ENCODE data around the gene PPP1R15B.

DNA sequence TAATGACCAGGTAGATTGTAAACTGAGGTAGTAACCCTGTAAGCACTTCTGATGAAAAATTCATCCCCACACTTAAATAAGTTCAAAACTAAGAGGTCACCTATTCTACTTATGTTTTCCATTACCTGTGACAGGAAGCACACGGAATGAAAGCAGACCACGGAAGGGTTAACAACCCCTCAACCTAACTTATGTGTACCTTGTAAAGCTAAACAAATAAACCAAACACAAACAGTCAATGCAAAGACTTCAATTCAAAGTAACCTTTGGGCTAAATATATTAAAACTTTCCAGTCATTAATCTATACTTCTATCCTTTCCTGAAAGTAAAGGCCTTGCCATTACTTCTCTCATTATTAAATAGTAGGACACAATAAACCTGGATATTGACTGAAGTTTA is 7.0 kb downstream of the PPP1R15B start:
- TF ChIP-seq POLR2A (IDR thresholded peaks at IDR 0.05; ENCODE audit: borderline replicate concordance, extremely low read depth, insufficient read depth, insufficient read length), result no peak
- TF ChIP-seq, protein P1, sequence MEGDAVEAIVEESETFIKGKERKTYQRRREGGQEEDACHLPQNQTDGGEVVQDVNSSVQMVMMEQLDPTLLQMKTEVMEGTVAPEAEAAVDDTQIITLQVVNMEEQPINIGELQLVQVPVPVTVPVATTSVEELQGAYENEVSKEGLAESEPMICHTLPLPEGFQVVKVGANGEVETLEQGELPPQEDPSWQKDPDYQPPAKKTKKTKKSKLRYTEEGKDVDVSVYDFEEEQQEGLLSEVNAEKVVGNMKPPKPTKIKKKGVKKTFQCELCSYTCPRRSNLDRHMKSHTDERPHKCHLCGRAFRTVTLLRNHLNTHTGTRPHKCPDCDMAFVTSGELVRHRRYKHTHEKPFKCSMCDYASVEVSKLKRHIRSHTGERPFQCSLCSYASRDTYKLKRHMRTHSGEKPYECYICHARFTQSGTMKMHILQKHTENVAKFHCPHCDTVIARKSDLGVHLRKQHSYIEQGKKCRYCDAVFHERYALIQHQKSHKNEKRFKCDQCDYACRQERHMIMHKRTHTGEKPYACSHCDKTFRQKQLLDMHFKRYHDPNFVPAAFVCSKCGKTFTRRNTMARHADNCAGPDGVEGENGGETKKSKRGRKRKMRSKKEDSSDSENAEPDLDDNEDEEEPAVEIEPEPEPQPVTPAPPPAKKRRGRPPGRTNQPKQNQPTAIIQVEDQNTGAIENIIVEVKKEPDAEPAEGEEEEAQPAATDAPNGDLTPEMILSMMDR (IDR thresholded peaks at IDR 0.05 in 2 of 3, conservative IDR thresholded peaks at IDR 0.05 in 1 of 3; ENCODE audit: borderline replicate concordance in 1 of 3, insufficient read depth in 1 of 3, low read depth in 2 of 3, low read length in 2 of 3), result no peak
- TF ChIP-seq, protein P2, sequence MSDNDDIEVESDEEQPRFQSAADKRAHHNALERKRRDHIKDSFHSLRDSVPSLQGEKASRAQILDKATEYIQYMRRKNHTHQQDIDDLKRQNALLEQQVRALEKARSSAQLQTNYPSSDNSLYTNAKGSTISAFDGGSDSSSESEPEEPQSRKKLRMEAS (IDR thresholded peaks at IDR 0.05), result no peak
- TF ChIP-seq EZH2 (IDR thresholded peaks at IDR 0.05), result no peak
- no peak for TF ChIP-seq EZH2phosphoT487 (IDR thresholded peaks at IDR 0.05; ENCODE audit: borderline replicate concordance)
- TF ChIP-seq FOSL1 (IDR thresholded peaks at IDR 0.05; ENCODE audit: low read depth), result no peak
- no peak for TF ChIP-seq CEBPB (IDR thresholded peaks at IDR 0.05; ENCODE audit: low read depth)

Measured in HCT116 (cell line).